TTC549 (cell line): ENCODE results near the gene NF1.

ENCODE experiments used
- FAIRE-seq: peaks from 2 replicates; lab custom pipeline; 2012; peaks lifted over from hg19 to GRCh38; lab: Jason Lieb, UNC

Gene NF1

DNA sequence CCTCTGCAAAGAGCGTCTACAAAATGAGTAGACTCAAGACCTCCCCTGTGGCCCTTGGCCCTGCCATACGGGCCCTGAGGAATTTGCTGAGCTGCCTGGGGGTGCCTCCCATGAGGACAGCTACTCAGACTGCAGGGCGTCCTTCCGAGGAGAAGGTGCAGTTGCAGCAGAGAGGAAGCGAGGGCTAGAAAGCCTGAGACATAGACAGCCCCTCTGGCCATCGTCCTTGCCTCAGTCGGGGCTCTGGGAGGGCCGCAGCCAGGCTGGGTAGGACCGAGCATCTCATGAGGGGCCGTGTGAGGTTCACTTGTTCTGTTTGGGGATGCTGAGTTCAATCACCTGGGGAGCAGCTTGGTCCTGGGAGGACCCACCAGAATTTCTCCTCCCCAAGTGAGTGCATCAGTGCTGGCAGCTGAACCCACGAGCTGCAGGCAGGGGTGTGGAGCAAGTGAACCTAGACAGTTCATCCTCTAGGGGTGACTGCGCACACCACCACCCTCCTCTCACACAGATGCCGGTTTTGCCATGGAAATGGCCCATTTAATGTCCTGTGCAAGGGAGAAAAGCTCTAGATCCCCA is 317.0 kb downstream of the NF1 start:
- FAIRE-seq, result no peak

DNA sequence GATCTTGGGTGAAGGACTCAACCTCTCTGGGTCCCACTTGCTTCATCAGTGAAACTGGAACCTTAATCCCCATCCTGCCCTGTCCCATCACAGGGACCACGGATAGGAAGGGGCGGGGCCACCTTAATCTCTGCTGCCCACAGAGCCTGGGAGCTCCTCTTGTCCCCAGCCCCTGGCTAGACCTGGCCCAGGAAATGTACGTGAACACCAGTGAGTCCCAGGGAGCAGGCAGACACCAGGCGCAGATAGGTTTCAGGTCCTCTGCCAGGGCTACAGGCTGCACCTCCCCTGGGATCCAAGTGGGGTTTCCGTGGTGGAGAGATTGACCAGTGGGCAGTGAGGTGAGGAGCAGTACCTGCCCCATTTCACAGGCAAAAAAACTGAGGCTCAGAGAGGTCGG is 317.7 kb downstream of the NF1 start:
- FAIRE-seq, result no peak

DNA sequence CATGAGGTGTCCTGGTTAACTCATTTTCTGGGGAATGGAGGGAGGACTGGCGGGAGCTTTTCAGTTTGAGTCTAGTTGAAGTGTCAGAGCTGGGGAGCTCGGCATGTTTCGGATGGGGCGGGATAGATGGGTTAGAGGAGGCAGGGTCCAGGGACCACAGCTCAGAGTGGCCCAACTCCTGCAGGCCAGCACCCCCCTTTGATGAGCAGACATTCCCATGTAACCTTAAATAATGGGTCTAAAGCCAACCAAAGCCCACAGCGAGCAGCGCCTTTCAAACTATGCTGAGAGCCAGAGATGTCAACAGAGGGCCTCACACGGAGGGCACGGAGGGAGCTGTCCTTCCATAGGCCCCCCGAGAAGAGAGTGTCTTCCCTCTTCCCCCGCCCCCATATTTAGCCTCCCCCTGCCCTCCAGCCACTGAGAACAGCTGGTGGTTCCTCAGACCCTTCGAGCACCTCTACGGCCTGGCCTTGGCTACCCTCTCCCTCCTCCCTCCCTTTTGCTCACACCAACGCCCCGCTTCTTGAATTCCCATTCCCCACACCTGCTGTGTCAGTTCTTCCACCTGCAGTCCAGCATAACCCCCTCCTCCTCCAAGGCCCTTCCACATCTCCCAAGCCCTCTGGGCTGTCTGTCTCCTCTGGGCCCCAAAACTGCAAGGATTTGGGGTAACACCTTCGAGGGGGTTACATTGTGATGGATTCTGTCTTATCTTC is 318.5 kb downstream of the NF1 start:
- no peak for FAIRE-seq

DNA sequence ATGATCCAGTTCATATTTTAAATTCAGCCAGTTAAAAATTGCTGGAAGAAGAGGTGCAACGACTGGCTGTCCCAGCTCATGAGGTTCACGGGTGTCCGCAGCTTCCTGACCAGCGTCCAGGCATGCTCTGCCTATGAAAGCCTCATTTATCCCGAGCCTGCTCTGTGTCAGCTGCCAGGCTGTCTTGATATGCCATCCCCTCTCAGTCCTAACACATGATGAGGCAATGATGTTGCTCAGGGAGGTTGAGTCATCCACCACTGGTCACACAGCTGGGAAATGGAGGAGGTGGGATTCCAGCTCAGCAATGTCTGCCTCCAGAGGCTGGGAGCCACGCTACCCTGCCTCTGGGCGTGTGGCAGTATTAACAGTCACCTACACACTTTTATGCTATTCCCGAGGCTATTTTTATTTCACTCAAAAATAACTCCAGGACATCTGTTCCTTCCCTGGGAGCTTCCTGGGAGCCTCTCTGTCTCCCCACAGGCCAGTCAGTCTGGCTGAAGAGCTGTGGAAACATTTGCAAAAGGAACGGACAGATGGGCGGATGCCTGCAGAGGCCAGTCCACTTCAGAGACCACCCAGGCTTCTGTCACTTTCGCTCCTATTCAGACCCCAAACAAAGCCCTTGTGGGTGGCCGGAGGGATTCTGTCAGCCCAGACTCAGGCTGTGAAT is 319.2 kb downstream of the NF1 start:
- FAIRE-seq, result no peak

DNA sequence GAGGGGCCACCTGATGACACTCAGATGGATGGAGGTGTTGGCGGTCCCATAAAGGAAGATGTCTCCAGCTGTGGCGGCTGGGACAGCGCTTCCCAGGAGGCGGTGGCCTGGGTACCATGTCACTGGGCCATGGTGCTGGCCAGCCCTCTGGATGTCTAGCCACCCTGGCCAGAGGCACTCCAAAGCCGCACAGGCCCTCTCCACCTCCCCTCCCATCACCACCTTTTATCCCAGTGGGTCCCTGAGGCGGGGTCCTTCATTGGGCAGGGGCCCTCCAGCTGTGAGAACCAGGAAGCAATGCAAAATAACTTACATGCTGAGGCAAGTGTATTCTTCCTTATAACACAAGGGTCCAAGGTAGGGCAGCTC is 319.8 kb downstream of the NF1 start:
- FAIRE-seq, result no peak

DNA sequence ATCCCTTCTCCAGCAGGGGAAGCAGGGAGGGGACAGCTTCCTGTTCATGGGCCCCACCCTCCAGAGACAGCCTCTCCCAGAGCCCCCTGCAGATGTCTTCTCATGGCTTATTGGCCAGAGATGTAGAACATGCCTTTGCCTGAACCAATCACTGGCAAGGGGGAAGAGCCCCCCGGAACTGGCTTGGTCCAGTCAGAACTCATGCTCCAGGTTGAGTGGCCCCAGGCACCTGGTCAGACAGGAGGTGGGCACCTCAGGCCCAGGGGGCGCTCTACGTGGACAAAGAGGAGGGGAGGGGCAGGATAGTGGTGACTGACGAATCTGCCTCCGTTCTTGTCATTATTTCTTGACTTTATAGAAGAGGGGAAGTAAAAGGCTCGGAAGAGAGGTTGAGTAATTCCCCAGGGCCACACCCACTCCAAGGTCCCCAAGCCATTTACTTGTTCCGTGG is 320.3 kb downstream of the NF1 start:
- FAIRE-seq, result no peak

DNA sequence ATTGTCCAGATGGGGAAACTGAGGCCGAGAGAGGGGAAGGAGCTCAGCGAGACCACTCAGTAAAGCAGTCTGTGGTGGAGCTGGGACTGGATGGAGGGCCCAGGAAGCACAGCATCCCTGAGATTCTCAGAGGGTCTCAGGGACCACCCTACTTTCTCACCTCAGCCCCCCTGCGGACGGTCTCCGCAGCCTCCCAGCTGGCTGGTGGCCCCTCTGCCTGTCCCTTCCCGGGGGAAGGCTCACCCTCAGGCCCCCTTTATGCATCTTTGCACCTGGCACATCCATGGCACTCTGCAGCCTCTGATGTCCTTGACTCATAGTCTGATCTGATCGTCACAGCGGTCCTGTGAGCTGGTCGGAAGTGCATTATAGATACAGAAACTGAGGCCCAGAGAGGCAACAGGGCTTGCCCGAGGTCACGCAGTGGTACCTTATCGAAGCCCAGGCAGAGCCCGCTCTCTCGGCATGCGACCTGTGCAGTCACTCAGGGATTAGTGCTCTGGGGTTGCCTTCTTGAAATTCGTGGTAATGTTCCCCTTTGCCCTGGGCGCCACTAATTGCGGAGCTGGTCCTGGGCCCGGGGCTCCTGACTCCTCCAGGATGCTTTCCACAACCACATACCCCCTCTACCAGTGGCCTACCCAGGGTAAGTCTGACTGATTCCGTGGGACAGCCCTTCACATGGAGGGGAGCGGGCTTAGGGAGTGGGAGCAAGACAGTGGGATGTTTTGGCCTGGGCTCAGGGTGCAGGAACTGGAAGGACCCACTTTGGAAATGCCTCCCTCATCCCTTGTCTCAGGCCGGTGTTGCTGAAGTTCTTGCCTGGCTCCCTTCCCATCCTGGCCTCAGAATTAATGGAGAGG is 321.1 kb downstream of the NF1 start:
- no peak for FAIRE-seq

DNA sequence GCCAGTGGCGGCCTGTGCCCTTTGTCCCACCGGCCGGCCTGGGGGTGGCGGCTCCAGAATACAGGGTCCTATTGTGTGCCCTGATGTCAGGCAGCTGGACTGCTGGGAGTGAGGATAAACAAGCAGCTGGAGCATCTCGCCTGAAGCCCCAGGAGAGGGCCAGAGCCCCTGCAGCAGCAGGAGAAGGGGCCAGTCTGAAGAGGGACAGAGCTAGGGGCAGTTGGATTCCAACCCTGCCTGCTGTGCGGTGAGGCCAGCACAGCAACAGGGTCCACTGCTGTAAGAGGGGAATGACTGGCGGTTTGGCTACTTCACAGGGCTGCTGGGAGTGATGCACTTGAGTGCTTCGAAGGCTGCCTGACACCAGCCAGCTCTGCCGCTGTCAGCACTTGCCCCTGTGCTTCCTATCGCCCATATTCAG is 321.7 kb downstream of the NF1 start:
- no peak for FAIRE-seq

DNA sequence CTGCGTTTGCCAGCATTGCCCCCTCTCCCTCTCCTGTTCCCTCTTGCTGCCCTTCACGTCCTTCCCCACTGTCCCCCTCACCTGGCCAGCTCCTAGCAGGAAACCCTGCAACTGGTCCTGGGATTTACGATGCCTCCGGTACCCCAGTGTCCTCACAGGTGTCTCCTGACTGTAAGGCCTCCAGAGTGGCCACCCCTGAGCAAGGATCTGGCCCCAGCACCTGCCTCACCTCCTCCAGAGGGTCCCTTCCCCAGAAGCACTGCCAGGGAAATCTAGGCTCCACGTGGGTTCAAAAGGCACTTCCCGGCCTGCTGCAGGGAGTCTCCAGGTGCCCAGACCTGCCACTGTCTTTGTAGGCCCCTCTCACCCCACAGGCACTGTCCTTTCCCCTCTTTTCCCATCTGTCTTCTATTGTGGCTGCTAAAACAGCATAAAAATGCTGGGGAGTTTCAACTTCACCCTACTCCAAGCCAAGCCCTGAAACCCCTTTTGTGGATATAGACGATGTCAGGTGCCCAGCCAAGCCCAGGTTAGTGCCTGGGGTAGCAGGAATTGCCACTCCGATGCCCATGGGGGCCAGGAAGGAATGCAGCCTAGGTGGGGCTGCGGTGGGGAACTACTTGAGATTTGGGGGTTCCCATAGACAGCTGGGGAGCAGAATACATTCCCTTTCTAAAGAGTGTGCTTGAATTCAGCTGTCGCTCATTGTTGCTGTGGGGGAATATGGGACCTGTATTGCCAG is 322.4 kb downstream of the NF1 start:
- no peak for FAIRE-seq

DNA sequence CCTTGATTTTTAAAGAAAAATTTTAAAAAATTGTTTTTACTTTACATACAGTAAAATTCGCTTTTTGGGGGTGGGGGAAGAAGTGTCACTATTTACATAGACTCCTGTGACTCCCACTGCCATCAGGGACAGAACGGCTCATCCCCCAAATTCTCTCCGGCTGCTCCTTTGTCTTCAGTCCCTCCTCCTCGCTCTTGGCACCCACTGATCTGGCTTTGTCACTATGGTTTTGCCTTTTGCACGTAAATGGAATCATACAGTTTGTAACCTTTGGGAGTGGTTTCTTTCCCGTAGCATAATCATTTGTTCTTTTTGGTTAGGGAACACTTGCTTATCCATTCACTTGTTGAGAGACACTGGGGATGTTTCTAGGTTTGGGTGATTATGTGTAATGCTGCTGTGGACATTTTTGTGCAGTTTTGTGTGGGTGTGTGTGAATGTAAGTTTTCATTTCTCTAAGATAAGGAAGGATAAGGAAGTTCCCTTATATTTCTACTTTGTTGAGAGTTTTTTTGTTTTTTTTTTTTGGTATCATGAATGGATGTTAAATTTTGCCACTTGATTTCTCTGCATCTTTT is 324.1 kb downstream of the NF1 start:
- FAIRE-seq, result no peak

DNA sequence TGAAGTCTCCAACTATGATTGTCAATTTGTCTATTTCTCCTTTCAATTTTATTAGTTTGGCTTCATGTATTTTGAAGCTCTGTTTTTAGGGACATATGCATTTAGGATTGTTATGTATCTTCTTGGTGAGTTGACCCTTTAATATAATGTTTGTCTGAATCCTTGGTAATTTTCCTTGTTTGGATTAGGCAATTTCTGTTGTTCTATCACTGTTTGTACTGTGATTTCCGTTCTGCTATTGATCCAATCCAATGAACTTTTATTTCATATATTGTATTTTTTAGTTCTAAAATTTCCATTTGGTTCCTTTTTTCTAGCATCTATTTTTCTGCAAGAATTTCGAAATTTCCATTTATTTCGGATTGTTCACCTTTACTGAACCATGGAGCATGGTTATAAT is 327.7 kb downstream of the NF1 start:
- FAIRE-seq, result no peak

DNA sequence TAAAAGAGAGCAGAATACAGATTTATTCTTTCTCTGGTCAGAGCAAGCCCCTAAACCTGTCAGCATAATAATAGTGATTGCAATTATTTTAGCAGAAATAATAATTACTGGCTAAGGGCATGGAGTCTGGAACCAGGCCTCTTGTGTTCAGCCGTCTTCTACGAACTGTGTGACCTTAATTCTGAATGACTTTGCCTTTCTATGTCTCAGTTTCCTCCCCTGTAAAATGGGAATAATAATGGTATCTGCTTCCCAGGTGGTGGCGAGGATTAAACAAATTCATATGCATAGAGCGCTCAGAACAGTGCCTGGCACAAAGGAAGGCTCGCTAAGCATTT is 330.1 kb downstream of the NF1 start:
- FAIRE-seq, result no peak

DNA sequence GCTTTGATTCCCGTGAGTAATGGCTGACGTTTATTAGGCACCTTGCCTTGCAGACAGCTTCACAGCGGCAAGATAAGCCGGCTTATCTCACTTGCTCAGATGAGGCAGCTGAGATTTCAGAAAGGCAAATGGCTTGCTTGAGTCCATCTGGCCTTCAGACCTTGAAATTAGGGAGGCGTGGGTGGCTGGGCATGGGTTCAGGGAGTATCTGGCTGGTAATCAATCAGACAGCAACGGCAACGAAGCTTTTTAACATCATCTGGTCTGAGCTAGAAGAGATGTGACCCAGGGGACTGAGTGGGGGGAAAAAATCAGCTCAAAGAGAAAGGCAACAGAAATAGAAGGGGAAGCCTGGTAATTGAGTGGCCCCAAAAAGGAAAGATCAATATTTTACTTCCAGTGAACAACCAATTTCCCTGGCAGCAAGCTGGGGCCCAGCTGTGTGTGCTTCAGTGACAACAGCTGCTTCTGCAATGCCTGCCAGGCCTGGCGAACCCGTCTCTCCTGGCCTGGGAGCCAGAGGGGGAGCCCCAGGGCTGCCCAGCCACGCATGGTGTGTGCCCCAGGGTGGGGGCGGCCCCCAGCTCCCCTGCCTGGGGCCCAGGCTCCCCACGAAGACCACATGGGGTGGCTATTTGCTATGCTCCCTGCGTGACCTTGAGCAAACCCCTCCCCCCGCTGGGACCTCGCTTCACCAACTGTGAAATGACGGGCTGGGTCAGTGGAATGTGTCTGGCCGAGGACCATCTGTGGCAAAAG is 330.7 kb downstream of the NF1 start:
- FAIRE-seq, result no peak
